Hepatocyte (in vitro differentiated cells): Measurements from ENCODE around the gene ALPI.

Experiments used
- EZH2 ChIP-seq: fragments of 200-600 bp; sonication (generic); IDR thresholded peaks from 2 replicates; pipeline ENCODE4 v1.6.1; 2016; ENCODE audit warnings: antibody characterized with exemption, mild to moderate bottlenecking, borderline replicate concordance
- EZH2phosphoT487 ChIP-seq: fragments of 200-600 bp; sonication (generic); IDR thresholded peaks from one replicate; pipeline ENCODE4 v1.6.1; 2018; ENCODE audit warnings: antibody characterized with exemption, mild to moderate bottlenecking, low read depth, moderate library complexity; ENCODE audit not compliant: unreplicated experiment, severe bottlenecking
- TF ChIP-seq, protein P1 (sequence below): fragments of 200-600 bp; sonication (generic); IDR thresholded peaks from 2 replicates; pipeline ENCODE4 v1.5.1; 2016; ENCODE audit warnings: antibody characterized with exemption, mild to moderate bottlenecking; ENCODE audit not compliant: poor library complexity

DNA sequence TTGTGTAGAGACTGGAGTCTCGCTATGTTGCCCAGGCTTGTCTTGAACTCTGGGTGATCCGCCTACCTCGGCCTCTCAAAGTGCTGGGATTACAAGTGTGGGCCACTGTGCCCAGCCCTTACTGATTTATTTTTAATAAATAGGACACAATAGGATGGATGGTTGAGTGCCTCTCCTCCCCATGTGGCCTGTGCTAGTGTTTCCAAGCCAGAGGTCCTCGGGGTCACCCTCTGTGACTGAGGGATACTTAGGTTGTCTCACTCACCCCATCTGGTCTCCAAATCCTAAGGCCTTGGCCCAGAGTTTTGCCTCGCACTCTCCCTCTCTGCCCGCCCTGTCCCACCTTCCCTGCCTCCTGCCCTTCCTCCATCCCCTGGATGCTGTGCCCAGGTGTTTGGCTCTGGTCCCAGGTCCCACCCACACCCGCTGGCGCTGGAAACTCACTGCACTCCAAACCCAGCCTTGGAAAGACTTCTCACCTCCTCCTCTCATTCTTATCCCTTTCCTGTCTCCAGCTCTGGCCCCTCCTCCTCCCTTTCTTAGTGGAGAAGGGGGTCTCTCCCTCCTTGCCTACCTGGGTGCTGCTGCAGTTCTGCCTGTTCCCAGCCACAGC lies 36.4 kb downstream of the ALPI start:
- TF ChIP-seq, protein P1, sequence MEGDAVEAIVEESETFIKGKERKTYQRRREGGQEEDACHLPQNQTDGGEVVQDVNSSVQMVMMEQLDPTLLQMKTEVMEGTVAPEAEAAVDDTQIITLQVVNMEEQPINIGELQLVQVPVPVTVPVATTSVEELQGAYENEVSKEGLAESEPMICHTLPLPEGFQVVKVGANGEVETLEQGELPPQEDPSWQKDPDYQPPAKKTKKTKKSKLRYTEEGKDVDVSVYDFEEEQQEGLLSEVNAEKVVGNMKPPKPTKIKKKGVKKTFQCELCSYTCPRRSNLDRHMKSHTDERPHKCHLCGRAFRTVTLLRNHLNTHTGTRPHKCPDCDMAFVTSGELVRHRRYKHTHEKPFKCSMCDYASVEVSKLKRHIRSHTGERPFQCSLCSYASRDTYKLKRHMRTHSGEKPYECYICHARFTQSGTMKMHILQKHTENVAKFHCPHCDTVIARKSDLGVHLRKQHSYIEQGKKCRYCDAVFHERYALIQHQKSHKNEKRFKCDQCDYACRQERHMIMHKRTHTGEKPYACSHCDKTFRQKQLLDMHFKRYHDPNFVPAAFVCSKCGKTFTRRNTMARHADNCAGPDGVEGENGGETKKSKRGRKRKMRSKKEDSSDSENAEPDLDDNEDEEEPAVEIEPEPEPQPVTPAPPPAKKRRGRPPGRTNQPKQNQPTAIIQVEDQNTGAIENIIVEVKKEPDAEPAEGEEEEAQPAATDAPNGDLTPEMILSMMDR: no peak
- TF ChIP-seq EZH2 (no peak), EZH2phosphoT487 (no peak)
